Measurements from ENCODE around the gene FHOD3. TPM values are rescaled to one million over a fixed set of nuclear protein-coding genes. Genes with fewer than 3 reads are reported as not detected.
A peak's percentile ranks its signal among the peaks of the same experiment; 100 is the strongest.
"Not testable (repeated sequence)": the region's sequence is repeated elsewhere in the genome, so short reads cannot be mapped to it uniquely, and the experiment has no call there.

Gene FHOD3
- total RNA-seq, 1 experiment from 2014 or later: 8.7 TPM

- peak; percentile 29 for DNase-seq (ENCODE audit: low read depth)
Measured at GRCh38 chr18:36700955-36701354, 403.4 kb downstream of the FHOD3 start.

GRCh38 chr18:36702401-36703013 lies 405.0 kb downstream of the FHOD3 start:
- no peak for DNase-seq (ENCODE audit: low read depth)

DNA sequence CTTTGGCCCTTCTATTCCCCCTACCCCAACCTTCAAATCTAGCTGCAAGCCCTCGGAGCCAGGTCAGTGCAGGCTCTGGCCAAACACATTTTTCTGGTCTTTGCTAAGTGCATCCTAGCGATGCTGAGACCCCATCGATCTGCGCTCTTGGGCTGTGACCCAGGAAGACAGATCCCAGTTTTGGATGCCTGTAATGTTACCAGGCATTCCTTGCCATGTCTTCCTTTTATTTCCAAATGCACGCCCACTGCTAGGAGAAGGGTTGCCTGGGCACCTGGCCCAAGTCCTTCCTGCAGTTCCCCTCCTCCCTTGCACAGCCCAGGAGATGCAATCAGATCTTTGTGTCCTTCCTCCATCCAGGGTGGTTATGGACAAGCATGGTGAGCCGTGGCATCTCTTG lies 406.6 kb downstream of the FHOD3 start:
- DNase-seq (ENCODE audit: low read depth): no peak

GRCh38 chr18:36706134-36706881 lies 408.8 kb downstream of the FHOD3 start:
- no peak for DNase-seq (ENCODE audit: low read depth)

GRCh38 chr18:36708366-36708765 lies 410.9 kb downstream of the FHOD3 start:
- DNase-seq (ENCODE audit: low read depth): no peak

DNA sequence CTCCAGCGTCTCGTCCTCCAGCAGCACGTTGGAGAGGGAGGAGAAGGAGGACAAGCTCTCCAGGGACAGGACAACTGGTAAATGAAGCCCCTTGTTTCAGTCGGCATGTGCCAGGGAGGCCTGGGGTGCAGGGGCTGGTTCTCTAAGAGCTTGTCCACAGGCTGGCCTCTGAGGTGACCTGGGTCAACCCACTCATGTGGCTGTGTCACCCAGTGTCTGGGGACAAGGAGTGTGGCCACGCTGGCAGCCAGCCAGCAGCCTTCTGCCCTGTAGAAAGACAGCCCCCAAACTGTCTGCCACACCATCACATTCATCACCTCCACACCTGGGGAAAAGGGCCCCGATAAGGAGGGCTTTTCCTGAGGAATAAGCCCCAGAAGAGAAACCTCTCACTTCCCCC lies 411.8 kb downstream of the FHOD3 start:
- no peak for DNase-seq (ENCODE audit: low read depth)

DNA sequence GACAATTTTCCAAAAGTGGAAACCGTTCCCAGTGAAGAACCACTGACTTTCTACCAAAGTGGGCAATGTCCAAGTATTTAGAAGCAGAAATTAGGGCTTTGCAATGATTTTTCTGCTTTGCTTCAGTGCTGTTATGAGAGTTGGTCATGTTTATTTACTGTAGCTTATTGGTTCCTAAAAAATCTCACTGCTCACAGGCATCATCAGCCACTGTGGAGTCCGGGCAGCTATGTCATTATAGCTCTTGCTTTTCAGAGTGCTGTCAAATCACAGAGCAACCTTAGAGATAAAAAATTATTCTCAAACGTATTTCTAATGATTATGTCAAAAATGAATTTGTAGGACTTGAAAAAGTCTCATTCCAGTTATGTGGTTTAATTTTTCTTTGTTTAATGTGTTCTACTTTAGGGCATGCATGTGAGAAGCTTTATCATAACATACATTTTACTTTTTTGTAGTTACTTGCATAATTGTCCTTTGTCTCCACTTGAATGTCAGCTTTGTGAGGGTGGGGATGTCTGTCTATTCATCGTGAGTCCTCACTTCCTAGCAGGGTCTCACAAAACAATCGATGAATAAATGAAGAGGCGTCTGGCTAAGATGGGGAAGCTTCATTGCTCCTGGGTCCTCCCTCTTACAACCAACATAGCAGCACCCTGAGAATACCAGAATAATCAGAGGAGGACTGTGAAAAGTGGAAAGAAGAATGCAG lies 413.7 kb downstream of the FHOD3 start:
- no peak for DNase-seq (ENCODE audit: low read depth)

GRCh38 chr18:36711813-36712444 lies 414.4 kb downstream of the FHOD3 start:
- DNase-seq (ENCODE audit: low read depth): peak; percentile 59

GRCh38 chr18:36714476-36714875 lies 417.0 kb downstream of the FHOD3 start:
- no peak for DNase-seq (ENCODE audit: low read depth)

GRCh38 chr18:36717422-36718110 lies 420.1 kb downstream of the FHOD3 start:
- no peak for DNase-seq (ENCODE audit: low read depth)

DNA sequence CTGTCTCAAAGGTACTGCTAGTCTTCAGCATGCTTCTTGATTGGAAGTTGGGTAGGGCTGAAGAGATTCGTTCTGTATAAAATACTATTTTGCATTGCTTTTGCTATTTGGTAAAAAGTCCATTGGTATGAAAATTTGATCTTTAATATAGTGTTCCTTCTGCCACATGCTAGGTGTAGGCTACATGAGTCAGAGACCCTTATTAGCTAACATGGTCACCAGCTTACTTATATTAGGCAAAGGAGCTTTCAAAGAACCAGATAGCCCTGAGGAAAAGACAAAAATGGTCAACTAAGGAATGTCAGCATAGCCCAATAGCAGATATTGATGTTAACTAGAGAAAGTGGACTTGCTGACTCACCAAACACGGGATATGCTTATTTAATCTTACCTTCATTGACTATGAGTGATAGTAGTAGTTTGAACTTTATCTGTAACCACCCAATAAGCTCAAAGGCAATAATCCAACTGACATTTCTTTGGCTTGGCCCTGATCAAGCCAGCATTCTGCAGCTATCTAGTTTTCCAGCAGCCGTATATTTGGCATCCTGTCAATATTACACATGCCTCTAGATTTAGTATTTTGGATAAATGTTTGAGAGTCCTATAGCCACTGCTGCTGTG lies 421.3 kb downstream of the FHOD3 start:
- DNase-seq (ENCODE audit: low read depth): no peak

DNA sequence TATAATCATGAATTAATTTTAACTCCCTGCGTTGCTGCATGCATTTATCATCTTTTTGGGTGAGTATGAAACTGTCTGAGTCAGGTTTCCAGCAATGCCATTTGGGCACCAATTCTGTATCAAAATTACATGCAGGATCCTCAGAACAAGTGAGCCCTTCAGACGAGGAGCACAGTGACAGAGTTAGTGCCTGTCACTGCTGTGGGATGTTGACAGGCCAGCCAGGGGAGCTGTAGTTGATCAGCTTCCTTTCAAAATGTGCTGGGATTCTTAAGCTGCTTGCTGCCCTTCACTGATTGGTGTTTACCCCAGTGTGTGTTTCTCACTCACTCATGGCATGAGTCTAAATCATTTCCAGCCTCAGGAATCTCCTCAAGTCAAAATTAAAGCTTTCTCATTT lies 422.1 kb downstream of the FHOD3 start:
- no peak for DNase-seq (ENCODE audit: low read depth)

GRCh38 chr18:36721351-36721750 lies 423.8 kb downstream of the FHOD3 start:
- not testable (repeated sequence) for DNase-seq (ENCODE audit: low read depth)

DNA sequence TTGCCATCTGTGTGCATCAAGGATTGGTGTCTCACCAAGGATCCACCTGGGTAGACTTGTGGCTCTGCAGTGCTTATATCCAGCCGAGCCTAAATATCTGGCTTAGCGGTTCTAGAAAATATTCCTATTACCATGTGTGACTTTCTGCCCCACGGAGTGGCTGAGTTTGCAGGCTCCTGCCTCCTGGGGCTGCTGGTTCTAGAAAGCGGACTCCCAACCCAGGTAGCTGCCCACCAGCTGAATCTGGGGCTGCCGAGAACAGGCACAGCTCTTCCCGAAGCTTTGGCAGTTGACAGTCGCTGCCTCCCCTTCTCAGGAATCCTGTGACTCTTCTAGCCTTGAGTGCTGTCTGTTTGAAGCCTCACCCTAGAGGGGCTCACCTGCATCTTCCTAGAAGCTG lies 426.7 kb downstream of the FHOD3 start:
- DNase-seq (ENCODE audit: low read depth): no peak

- DNase-seq (ENCODE audit: low read depth): no peak
Measured at GRCh38 chr18:36724591-36725001, 427.1 kb downstream of the FHOD3 start.

GRCh38 chr18:36728345-36728744 lies 430.8 kb downstream of the FHOD3 start:
- DNase-seq (ENCODE audit: low read depth): no peak

DNA sequence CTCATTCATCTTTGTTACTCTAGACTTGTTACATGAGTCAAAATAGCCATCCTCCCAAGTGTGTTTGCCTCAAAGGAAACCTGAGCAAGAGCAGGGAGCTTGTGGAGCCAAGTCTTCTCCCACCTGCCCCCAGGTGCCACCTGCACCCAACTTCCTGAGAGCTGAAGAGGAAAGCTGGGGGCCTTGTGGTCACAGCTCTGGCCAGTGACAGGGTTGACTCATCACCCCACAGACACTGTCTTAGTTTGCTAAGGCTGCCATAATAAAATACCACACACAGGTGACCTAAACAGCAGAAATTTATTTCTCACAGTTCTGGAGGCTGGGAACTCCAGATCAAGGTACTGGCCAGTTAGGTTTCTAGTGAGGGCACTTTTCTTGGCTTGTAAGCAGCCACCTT lies 431.7 kb downstream of the FHOD3 start:
- no peak for DNase-seq (ENCODE audit: low read depth)

DNA sequence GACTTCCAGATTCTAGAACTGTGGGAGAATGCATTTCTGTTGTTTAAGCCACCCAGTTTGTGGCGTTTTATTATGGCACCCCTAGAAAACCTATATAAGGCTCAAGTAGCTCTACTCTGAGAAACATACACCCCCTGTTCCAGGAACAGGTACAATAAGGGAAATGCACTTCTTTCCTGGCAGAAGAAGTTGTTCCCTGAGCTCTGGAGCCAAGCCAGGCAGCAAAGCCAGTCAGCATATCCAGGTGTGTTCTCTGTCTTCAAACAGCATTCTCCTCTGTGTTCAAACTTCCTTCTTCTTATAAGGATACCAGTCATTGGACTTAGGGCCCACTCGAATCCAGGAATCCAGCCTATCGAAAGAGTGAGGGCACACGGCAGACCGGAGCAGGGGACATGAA lies 434.8 kb downstream of the FHOD3 start:
- DNase-seq (ENCODE audit: low read depth): no peak

- no peak for DNase-seq (ENCODE audit: low read depth)
Measured at GRCh38 chr18:36733150-36733549, 435.6 kb downstream of the FHOD3 start.

GRCh38 chr18:36734596-36734995 lies 437.1 kb downstream of the FHOD3 start:
- no peak for DNase-seq (ENCODE audit: low read depth)

DNA sequence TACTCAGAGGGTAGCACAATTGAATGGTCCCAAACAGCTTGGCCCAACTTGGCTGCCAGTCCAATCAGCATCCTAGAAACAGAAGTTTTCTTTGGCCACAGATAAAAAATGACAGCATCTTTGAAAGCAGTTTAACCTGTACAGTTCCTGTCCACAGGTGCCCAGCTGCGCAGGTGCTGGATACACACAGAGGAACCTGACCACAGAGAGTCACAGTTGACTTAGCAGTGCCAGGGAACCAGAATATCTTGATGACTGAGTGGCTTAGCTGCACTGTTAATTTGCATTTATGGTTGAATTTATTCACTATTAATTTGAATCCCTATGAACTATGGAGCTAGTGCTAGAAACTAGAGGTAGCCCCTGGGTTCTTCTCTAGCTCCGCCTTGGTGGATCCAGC lies 437.6 kb downstream of the FHOD3 start:
- DNase-seq (ENCODE audit: low read depth): no peak
